SK-N-MC (cell line): ENCODE results near the gene FCER2.

Experiments used
- DNase-seq: peaks from one replicate; pipeline ENCODE4 v3.0.0-alpha.2; 2011; ENCODE audit warnings: low read depth, low spot score
- H3K27ac ChIP-seq: fragments of 200-600 bp; sonication (generic); 2 replicates; pipeline ENCODE4 v1.5.1; 2016; ENCODE audit warnings: mixed run types
- H3K36me3 ChIP-seq: fragments of 200-600 bp; sonication (generic); 2 replicates; pipeline ENCODE4 v1.6.1; 2017; ENCODE audit warnings: antibody characterized with exemption, low read length, mixed read lengths; ENCODE audit not compliant: insufficient read depth
- H3K4me3 ChIP-seq: fragments of 200-600 bp; sonication (generic); 2 replicates; pipeline ENCODE4 v1.5.1; 2016
- H3K9ac ChIP-seq: fragments of 200-600 bp; sonication (generic); 2 replicates; pipeline ENCODE4 v1.8.0; 2017; ENCODE audit warnings: mixed run types, mixed read lengths; ENCODE audit not compliant: insufficient read length
- H3K9me3 ChIP-seq: fragments of 200-600 bp; sonication (generic); 2 replicates; pipeline ENCODE4 v1.6.1; 2017; ENCODE audit warnings: low read depth, mild to moderate bottlenecking, antibody characterized with exemption, low read length, moderate library complexity, mixed read lengths
- EZH2 ChIP-seq: fragments of 200-600 bp; sonication (generic); IDR thresholded peaks from one replicate; pipeline ENCODE4 v1.6.1; 2017; ENCODE audit warnings: antibody characterized with exemption
- FOXP2 ChIP-seq: optimal IDR thresholded peaks from 2 replicates; pipeline ENCODE3; 2011; ENCODE audit warnings: mild to moderate bottlenecking, moderate library complexity; ENCODE audit not compliant: insufficient read depth; ENCODE audit errors: extremely low read length, control extremely low read depth
- POLR2AphosphoS5 ChIP-seq: IDR thresholded peaks from 2 replicates; pipeline ENCODE4 v1.6.1; 2012; ENCODE audit warnings: mild to moderate bottlenecking, low read depth, low read length, borderline replicate concordance

FCER2 gene

GRCh38 chr19:7676376-7676775 is 25.6 kb downstream of the FCER2 start:
- Histone ChIP-seq H3K9ac (no peak overlapping the region), H3K4me3 (peak overlapping the region; percentile 59), H3K27ac (no peak overlapping the region), H3K9me3 (no peaks in the 10 kb centered on the region; the same call in 1 of the 2 replicates), H3K36me3 (no peaks in the 10 kb centered on the region)
- TF ChIP-seq POLR2AphosphoS5 (no peak), FOXP2 (no peak), EZH2 (no peak)
- DNase-seq = no peak

GRCh38 chr19:7674010-7675005 is 27.6 kb downstream of the FCER2 start:
- H3K36me3 ChIP-seq = no peaks in the 10 kb centered on the region
- H3K9me3 ChIP-seq = no peaks in the 10 kb centered on the region; the same call in 1 of the 2 replicates
- peak; percentile 60 for DNase-seq
- TF ChIP-seq EZH2 (no peak), POLR2AphosphoS5 (no peak), FOXP2 (no peak)
- H3K27ac ChIP-seq = no peak overlapping the region
- no peak overlapping the region for H3K9ac ChIP-seq
- H3K4me3 ChIP-seq = peak overlapping the region; percentile 65

- Histone ChIP-seq H3K9me3 (no peaks in the 10 kb centered on the region; the same call in 1 of the 2 replicates), H3K4me3 (no peak overlapping the region)
These were observed 29.4 kb downstream of the FCER2 start for GRCh38 chr19:7672522-7672921.

GRCh38 chr19:7670790-7671189 is 31.1 kb downstream of the FCER2 start:
- Histone ChIP-seq H3K4me3 (no peak overlapping the region), H3K27ac (no peak overlapping the region), H3K36me3 (no peaks in the 10 kb centered on the region), H3K9me3 (no peaks in the 10 kb centered on the region; the same call in 1 of the 2 replicates), H3K9ac (no peak overlapping the region)
- no peak for TF ChIP-seq FOXP2
- TF ChIP-seq EZH2 = no peak
- no peak for TF ChIP-seq POLR2AphosphoS5
- DNase-seq = no peak

More at GRCh38 chr19:7672522-7672921, 29.4 kb downstream of the FCER2 start:
- TF ChIP-seq FOXP2 (no peak), EZH2 (no peak), POLR2AphosphoS5 (no peak)
- DNase-seq = no peak
- no peak overlapping the region for H3K27ac ChIP-seq
- H3K9ac ChIP-seq = no peak overlapping the region
- no peaks in the 10 kb centered on the region for H3K36me3 ChIP-seq

GRCh38 chr19:7670150-7670783 is 31.7 kb downstream of the FCER2 start:
- TF ChIP-seq EZH2 (no peak), FOXP2 (no peak), POLR2AphosphoS5 (no peak)

DNA sequence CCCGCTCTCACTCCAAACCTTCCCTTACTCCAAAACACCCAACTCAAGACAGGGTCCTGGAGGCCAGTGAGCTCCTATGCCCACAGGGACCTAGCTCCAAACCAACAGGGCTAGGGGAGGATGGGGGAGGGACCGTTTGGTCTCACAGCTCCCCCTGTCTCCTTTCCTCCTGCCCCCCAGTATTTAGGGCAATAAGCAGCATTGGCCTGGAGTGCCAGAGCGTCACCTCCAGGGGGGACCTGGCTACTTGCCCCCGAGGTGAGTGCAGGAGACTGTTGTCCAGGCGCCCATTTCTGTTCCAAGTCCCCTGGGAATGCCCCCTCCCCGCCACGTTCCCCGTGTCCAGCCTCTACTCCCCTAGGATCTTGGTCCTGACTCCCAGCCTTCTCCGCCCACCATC is 32.3 kb downstream of the FCER2 start:
- H3K4me3 ChIP-seq = no peak overlapping the region
- no peak overlapping the region for H3K9ac ChIP-seq
- H3K9me3 ChIP-seq = no peaks in the 10 kb centered on the region; the same call in 1 of the 2 replicates
- no peaks in the 10 kb centered on the region for H3K36me3 ChIP-seq
- no peak overlapping the region for H3K27ac ChIP-seq
- DNase-seq = no peak
- no peak for TF ChIP-seq EZH2
- TF ChIP-seq FOXP2 = no peak

More at GRCh38 chr19:7670150-7670783, 31.7 kb downstream of the FCER2 start:
- Histone ChIP-seq H3K27ac (no peak overlapping the region), H3K4me3 (peak overlapping the region; percentile 57; the same call in 1 of the 2 replicates), H3K36me3 (no peaks in the 10 kb centered on the region), H3K9ac (no peak overlapping the region), H3K9me3 (no peaks in the 10 kb centered on the region; the same call in 1 of the 2 replicates)
- DNase-seq = no peak

DNA sequence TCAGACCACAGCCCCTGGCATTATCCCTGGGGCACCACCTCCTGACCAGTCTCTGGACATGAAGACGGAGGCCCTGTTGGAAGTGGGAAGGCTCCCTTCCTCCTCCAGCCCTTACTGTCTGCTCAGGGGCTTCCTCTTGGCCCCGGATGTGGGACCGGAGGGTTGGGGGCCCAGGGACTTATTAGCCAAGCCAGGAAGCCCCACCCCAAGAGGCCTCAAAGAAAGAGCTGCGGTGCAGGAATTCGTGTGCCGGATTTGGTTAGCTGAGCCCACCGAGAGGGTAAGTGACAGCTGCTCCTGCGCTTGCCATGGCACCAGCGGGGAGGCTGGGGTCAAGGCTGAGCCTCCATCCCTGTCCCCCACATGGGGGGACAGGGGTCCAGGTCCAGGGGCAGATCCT is 33.1 kb downstream of the FCER2 start, which contains the start of gene RETN:
Gene RETN (plus strand): TSS at position 208 of the 400 bp plus-strand sequence. CDS start 278 bp downstream, outside the sequence.
- no peaks in the 10 kb centered on the region for H3K36me3 ChIP-seq
- no peak within 1 kb of the TSS for H3K4me3 ChIP-seq
- no peak for TF ChIP-seq EZH2
- TF ChIP-seq POLR2AphosphoS5 = no peak
- no peak for TF ChIP-seq FOXP2
- DNase-seq = no peak
- no peaks in the 10 kb centered on the region for H3K9me3 ChIP-seq
- H3K27ac ChIP-seq = no peak within 1 kb of the TSS
- H3K9ac ChIP-seq = no peak within 1 kb of the TSS

DNA sequence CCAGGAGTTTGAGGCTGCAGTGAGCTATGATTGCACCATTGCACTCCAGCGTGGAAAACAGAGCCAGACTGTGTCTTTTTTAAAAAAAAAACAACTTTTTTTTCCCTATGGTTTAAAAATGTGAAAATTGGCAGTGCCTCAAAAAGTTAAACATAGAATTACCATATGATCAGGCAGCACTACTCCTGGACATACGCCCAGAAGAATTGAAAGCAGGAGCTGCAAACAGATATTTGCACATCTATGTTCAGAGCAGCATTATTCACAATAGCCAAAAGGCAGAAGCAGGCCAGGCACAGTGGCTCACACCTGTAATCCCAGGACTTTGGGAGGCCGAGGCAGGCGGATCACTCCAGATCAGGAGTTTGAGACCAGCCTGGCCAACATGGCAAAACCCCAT is 36.9 kb downstream of the FCER2 start:
- TF ChIP-seq FOXP2 = no peak
- no peak for TF ChIP-seq POLR2AphosphoS5
- TF ChIP-seq EZH2 = no peak
- Histone ChIP-seq H3K9me3 (no peaks in the 10 kb centered on the region), H3K27ac (no peak overlapping the region), H3K9ac (no peak overlapping the region), H3K4me3 (no peak overlapping the region), H3K36me3 (no peaks in the 10 kb centered on the region)
- no peak for DNase-seq
